ENCODE results near the gene GRK5.
A peak's percentile ranks its signal among the peaks of the same experiment; 100 is the strongest.

GRK5 gene

GRCh38 chr10:119365773-119366599, 158.6 kb downstream of the GRK5 start:
- DNase-seq: no peak

DNA sequence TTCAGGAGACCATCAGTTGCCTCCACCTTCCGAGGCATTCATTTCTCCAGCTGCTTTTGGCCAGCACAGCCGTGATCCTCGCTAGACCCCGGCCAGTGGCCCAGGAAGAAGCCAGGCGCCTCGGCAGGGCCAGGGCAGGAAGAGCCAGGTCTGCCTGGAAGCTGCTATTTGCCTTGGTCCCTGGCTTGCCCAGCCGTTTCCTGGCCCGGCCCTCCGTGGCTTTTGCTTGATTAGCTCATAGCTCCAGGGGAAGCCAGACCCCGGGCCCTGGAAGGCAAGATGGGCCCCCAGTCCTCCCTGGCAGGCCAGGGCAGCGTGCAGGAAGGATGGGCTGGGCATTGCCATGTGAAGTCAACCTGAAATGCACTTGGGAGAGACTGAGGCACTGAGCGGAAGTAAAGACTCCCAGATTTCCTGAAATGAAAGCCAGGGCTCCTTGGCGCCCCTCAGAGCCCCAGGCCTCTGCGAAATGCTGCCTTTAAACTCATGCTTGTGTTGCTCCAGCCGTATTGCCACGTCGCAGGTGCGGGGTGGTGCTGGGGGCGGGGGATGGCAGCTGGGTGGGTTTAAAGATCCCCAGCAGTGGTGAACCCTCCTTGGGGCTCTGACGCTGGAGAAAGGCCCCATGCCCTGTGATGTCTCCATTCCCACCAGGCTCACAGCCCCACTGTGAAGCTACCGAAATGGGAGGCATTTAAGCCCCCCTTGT, 160.6 kb downstream of the GRK5 start:
- no peak for DNase-seq

- no peak for DNase-seq
These were observed 161.2 kb downstream of the GRK5 start for GRCh38 chr10:119368581-119368980.

- no peak for DNase-seq
These were observed 161.9 kb downstream of the GRK5 start for GRCh38 chr10:119368991-119369869.

GRCh38 chr10:119370111-119370741, 162.9 kb downstream of the GRK5 start:
- DNase-seq: no peak

DNA sequence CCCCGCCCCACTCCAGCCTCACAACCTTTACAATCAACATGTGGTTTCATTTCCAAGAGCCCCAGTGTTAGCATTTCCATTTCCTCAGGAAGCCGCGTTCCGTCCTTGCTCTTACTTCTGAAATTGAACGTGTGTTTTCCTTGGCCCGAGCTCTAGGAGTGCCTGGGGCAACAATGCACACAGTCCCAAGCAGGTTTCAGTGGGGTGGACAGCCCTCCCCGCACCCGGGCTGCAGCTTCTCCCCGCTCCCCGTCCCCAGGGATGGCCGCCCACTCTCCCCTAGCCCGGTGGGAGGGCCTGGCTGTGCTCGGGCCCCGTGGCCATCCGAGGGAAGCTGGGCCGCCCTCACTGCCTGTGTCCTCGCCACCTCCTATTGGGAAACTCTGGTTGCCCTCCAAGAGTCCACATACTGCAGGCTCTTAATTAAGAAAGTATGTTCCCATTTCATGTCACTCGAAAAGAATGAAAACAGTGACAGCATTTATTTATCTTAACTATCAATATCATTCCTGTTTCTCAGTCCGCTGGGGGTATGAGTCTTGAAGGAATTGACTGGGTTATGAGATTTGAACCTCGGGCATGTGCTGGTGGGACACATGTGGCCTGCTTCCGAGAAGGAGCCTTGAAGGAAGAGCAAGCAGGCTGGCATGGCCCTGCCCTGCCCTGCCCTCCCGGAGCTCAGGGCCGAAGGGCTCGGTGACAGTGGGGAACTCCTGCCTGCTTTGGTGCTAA, 163.8 kb downstream of the GRK5 start:
- DNase-seq: no peak

DNA sequence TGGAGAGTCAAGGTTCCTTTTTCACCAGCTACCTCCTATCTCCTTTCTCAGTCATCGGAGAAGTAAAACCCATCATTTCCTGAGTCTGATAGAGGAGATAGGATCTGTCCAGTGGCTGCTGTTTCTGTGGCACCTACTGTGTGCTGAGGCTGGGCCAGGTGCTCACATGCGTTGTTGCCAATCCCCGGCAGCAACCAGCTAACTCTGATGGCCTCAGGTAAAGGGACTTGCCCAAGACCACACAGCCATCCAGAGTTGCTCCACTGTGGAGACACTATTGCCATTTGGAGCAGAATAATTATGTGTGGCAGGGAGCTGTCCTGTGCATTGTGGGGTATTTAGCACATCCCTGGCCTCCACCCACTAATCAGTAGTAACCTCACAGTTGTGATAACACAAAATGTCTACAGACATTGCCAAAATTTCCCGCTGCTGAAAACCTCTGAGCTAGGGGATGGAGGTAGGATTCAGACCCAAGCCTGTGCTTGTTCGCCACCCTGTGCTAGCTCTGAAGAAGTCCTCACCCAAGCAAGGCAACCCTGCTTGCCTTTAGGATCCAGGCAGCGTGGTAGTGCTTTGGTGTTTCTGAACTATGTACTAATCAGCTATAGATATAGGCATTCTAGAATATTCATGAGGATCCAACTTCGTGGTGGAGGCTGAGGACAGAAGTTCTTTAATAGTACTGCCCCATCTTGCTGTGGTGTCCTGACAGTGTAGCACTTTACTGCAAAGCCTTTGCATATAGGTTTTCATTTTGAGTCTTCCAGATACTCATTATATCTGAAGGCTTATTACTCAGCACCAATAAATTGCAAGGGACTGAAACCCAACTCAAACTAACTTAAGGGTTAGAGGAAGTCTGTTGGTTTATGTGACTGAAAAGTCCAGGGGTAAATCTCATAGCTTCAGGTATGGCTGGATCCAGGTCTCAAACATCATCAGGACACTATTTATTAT, 164.6 kb downstream of the GRK5 start:
- DNase-seq: peak in 1 of 5 donors; percentile 13

DNA sequence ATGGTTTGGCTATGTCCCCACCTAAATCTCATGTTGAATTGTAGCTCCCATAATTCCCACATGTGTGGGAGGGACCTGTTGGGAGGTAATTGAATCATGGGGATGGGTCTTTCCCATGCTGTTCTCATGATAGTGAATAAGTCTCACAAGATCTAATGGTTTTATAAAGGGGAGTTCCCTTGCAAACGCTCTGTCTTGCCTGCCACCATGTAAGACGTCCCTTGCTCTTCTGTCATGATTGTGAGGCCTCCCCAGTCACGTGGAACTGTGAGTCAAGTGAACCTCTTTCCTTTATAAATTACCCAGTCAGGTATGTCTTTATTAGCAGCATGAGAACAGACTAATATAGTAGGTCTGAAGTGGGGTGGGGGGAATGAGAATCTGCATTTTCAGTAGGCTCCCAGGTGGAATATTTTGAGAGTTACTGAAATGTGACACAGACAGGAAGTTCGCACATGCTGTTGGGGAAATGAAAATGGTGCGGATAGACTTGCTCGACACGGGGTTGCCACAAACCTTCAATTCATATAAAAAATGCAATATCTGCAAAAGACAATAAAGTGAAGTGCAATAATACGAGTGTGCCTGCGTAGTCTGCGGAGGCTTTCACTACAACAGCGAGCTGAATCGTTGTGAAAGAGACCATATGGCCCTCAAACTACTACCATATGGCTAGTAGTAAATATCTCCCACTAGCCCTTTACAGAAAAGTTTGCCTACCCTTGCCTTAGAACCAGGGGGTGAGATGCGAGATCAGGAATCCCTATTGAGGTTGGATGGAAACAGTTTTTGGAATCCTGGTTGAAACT, 166.1 kb downstream of the GRK5 start:
- DNase-seq: no peak

DNA sequence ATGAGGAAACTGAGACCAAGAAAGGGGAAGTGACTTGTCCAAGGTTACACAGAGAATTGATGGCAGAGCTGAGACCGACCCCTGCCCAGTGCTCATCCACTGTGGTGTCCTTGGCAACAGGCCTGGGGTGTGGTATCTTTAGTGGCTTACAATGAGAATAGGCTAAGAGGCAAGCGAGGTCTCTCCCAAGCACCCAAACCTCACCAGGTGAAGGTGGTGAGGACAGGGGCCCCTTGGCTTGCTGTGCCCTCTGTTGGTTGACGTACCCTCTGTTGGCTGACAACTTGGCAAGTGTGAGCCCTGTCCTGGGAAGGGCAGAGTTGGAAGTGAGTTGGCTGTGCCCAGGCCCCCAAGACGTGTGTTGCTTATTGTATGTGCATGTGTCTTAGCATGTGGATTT, 166.9 kb downstream of the GRK5 start:
- no peak for DNase-seq

- DNase-seq: no peak
These were observed 168.4 kb downstream of the GRK5 start for GRCh38 chr10:119375574-119376272.

GRCh38 chr10:119377451-119377957, 170.1 kb downstream of the GRK5 start:
- no peak for DNase-seq

GRCh38 chr10:119377958-119378736, 170.8 kb downstream of the GRK5 start:
- no peak for DNase-seq

DNA sequence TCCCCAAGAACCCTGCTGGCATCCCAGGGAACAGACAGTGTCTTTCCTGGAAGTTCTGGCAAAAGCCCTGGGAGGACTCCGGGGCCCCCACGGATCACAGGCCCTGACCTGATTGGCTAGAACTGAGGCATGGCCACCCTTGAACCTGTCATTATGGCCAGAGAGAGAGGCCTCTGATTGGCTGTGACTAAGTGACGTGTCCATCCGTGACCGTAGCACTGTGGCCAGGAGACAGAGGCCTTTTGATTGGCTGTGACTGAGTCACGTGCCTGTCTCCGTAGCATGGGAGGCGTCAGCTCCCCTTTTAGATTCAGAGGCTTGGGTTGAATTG, 171.3 kb downstream of the GRK5 start:
- no peak for DNase-seq

- no peak for DNase-seq
These were observed 172.2 kb downstream of the GRK5 start for GRCh38 chr10:119379466-119380071.

DNA sequence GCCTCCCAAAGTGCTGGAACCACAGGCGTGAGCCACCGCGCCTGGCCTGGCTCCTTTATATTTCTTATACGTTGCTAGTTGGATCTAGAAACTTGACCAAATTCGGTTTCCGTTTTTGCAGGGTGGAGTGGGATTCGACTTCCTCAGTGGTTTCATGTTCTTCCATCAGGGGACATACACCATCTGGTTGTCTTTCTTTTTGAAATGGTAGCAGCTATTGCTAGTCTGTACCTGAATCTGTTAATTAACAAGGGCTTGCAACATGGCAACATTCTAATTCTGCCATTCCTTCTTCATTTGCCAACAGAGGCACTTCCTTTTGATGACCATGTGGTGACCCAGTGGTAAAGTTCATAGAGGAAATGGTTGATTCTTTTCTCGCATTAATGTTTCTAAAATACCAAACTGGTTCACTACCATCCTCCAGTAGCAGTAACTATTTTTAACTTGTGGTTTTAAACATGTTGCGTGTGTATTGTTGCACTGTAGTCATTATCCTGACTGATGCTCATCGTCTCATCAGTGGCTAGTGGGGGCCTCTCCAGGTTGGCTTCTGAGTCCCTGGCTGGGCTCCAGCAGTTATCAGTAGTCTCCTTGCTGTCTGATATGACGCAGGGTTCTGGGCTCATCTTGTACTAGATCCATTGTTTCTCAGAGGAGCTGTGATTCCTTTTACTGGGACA, 175.9 kb downstream of the GRK5 start:
- DNase-seq: no peak

DNA sequence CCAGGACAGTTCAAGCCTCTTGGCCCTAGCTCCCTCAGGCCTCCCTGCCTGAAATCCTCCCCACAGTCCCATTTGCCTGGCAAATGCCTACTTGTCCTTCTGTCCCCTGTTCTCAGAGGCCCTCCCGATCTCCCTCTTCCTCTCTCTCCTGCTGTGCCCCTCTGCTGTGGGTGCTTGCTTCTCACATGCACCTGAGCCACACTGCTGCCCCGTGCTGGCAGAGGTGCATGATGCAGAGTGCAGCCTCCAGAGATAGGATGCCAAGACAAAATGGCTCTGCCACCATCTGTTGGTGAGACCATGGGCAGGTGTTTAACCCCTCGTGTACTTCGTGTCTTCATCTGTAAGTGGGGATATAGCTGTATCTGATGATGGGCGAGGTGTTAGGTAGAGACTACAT, 176.8 kb downstream of the GRK5 start:
- DNase-seq: no peak

DNA sequence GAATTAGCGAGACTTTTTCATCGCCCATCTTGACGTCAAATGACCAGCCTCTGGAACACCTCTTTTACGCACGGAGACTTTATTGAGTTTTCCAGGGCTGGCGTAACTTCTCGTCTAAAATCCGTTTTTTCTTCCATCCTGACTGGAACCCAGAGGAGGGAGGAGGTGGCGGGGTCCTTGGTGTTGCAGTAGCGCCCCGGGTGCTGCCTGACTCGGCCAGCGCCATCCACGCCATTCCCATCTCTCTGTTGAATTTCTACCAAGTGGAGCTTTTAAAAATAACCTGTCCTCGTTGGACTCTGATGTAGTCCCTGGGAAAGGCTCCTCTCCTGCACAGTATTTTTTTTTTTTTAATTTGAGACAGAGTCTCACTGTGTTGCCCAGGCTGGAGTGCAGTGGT, 179.3 kb downstream of the GRK5 start:
- DNase-seq: no peak
